ENCODE results near the gene SRSF8.

DNA sequence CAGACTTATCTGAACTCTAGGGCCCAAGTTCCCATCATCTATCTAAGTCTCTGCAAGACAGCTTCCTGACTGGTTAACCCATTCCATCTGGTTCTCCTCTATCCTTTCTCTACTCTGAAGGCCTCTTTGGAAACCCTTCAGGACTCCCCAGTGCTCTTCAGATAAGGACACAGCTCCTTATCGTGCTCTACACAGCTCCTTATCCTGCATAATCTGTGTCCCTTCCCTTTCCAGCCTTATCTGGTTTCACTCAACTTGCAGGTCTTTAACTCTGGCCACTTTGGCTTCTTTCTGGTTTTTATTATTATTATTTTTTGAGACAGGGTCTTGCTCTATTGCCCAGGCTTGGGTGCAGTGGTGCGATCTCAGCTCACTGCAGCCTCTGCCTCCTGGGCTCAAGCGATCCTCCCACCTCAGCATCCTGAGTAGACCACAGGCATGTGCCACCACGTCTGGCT is 33.5 kb downstream of the SRSF8 start:
- TF ChIP-seq POLR2A (IDR thresholded peaks at IDR 0.05; ENCODE audit: low read depth, low read length) (no peak), FOS (IDR thresholded peaks at IDR 0.05; ENCODE audit: low read depth, low read length) (no peak), RCOR1 (IDR thresholded peaks at IDR 0.05; ENCODE audit: insufficient replicate concordance, low read length) (no peak), ELK1 (IDR thresholded peaks at IDR 0.05; ENCODE audit: borderline replicate concordance, low read depth, low read length) (no peak), RFX5 (IDR thresholded peaks at IDR 0.05; ENCODE audit: low read depth, low read length) (no peak)
- TF ChIP-seq, protein P1, sequence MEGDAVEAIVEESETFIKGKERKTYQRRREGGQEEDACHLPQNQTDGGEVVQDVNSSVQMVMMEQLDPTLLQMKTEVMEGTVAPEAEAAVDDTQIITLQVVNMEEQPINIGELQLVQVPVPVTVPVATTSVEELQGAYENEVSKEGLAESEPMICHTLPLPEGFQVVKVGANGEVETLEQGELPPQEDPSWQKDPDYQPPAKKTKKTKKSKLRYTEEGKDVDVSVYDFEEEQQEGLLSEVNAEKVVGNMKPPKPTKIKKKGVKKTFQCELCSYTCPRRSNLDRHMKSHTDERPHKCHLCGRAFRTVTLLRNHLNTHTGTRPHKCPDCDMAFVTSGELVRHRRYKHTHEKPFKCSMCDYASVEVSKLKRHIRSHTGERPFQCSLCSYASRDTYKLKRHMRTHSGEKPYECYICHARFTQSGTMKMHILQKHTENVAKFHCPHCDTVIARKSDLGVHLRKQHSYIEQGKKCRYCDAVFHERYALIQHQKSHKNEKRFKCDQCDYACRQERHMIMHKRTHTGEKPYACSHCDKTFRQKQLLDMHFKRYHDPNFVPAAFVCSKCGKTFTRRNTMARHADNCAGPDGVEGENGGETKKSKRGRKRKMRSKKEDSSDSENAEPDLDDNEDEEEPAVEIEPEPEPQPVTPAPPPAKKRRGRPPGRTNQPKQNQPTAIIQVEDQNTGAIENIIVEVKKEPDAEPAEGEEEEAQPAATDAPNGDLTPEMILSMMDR (conservative IDR thresholded peaks at IDR 0.05; ENCODE audit: low read depth, low read length): no peak
